HG03354 (cell line): ENCODE results near the gene RASSF7.
"Not testable (repeated sequence)": the region's sequence is repeated elsewhere in the genome, so short reads cannot be mapped to it uniquely, and the experiment has no call there.

Experiments used
- ATAC-seq: cut with Tn5 transposase; IDR thresholded peaks from one replicate; pipeline ENCODE4 v1.9.1; 2021; ENCODE audit warnings: mild to moderate bottlenecking; ENCODE audit not compliant: unreplicated experiment, poor library complexity, severe bottlenecking

The RASSF7 gene

GRCh38 chr11:560305-561147, at the start of gene RASSF7, which contains the start of gene LMNTD2:
RASSF7 (plus strand) TSS chr11:560970; CDS start chr11:561769, 799 bp downstream.
LMNTD2 (minus strand) TSS chr11:560738; CDS start chr11:560716, 22 bp downstream.
- peak; percentile 82 for ATAC-seq

- no peak for ATAC-seq
These were observed 47.8 kb upstream of the RASSF7 start for GRCh38 chr11:512761-513595.

- ATAC-seq = no peak
These were observed 46.2 kb upstream of the RASSF7 start for GRCh38 chr11:514606-515005.

GRCh38 chr11:515131-515530, 45.6 kb upstream of the RASSF7 start:
- no peak for ATAC-seq

- ATAC-seq = no peak
These were observed 44.4 kb upstream of the RASSF7 start for GRCh38 chr11:516400-516799.

- not testable (repeated sequence) for ATAC-seq
These were observed 43.7 kb upstream of the RASSF7 start for GRCh38 chr11:516918-517685.

- peak; percentile 90 for ATAC-seq
These were observed 42.1 kb upstream of the RASSF7 start for GRCh38 chr11:518463-519202.

GRCh38 chr11:520428-521176, 40.2 kb upstream of the RASSF7 start:
- no peak for ATAC-seq

GRCh38 chr11:521177-521688, 39.5 kb upstream of the RASSF7 start:
- ATAC-seq = no peak

GRCh38 chr11:526192-526591, 34.6 kb upstream of the RASSF7 start:
- no peak for ATAC-seq

- ATAC-seq = no peak
These were observed 32.5 kb upstream of the RASSF7 start for GRCh38 chr11:528166-528814.

GRCh38 chr11:528815-529727, 31.7 kb upstream of the RASSF7 start:
- no peak for ATAC-seq

GRCh38 chr11:529728-530411, 30.9 kb upstream of the RASSF7 start:
- no peak for ATAC-seq

- ATAC-seq = no peak
These were observed 29.6 kb upstream of the RASSF7 start for GRCh38 chr11:530960-531831.

GRCh38 chr11:531919-532526, 28.7 kb upstream of the RASSF7 start:
- no peak for ATAC-seq
